H1 (cell line): ENCODE measurements around the gene MAP2K1.

Experiments used
- ASH2L ChIP-seq: fragments of 200-600, 300-600 bp; sonication (generic); IDR thresholded peaks from one replicate; pipeline ENCODE4 v1.7.1; 2017; ENCODE audit warnings: low read length
- EGR1 ChIP-seq: IDR thresholded peaks from 2 replicates; pipeline ENCODE4 v1.6.1; 2011; ENCODE audit warnings: low read depth, low read length, borderline replicate concordance
- EP300 ChIP-seq, 2 experiments: IDR thresholded peaks; 1 replicate in 1 of 2; 2 replicates in 1 of 2; pipeline ENCODE4 v1.6.1; 2011 to 2012; ENCODE audit warnings: low read depth in 2 of 2, low read length in 2 of 2, mild to moderate bottlenecking in 2 of 2, borderline replicate concordance in 1 of 2, inconsistent platforms in 1 of 2, moderate library complexity in 1 of 2
- EZH2 ChIP-seq: fragments of 200-600 bp; sonication (generic); IDR thresholded peaks from 2 replicates; pipeline ENCODE4 v1.7.1; 2012; ENCODE audit warnings: low read depth, mild to moderate bottlenecking, moderate library complexity, low read length, inconsistent platforms; ENCODE audit not compliant: severe bottlenecking
- JUN ChIP-seq: IDR thresholded peaks from 2 replicates; pipeline ENCODE4 v1.6.1; 2011; ENCODE audit warnings: low read depth, mild to moderate bottlenecking, improper control_type of control experiment, low read length
- KDM5A ChIP-seq: fragments of 200-600 bp; IDR thresholded peaks from 2 replicates; pipeline ENCODE4 v1.7.1; 2012; ENCODE audit warnings: mild to moderate bottlenecking, low read length, inconsistent platforms, mixed read lengths
- NANOG ChIP-seq: IDR thresholded peaks from 2 replicates; pipeline ENCODE4 v1.6.1; 2011; ENCODE audit warnings: low read length, low read depth, mild to moderate bottlenecking, inconsistent platforms; ENCODE audit not compliant: insufficient read depth, poor library complexity, severe bottlenecking
- POLR2A ChIP-seq, 2 experiments: IDR thresholded peaks; 1 replicate in 1 of 2; 2 replicates in 1 of 2; pipeline ENCODE4 v1.6.1; 2011; ENCODE audit warnings: low read depth in 2 of 2, low read length in 2 of 2, mild to moderate bottlenecking in 2 of 2; ENCODE audit errors: control extremely low read depth in 1 of 2
- POLR2AphosphoS5 ChIP-seq: IDR thresholded peaks from 2 replicates; pipeline ENCODE4 v1.6.1; 2011; ENCODE audit warnings: low read depth, low read length
- RFX5 ChIP-seq: IDR thresholded peaks from 2 replicates; pipeline ENCODE4 v1.6.1; 2011; ENCODE audit warnings: low read depth, low read length, improper control_type of control experiment, borderline replicate concordance
- TEAD4 ChIP-seq: IDR thresholded peaks from 2 replicates; pipeline ENCODE4 v1.6.1; 2012; ENCODE audit warnings: low read depth, low read length, inconsistent platforms, mixed read lengths
- TF ChIP-seq, protein P1 (sequence below), 3 experiments: IDR thresholded peaks; 1 replicate in 2 of 3; 2 replicates in 1 of 3; pipeline versions ENCODE4 v1.5.1 to v1.6.1; 2011; ENCODE audit warnings: low read length in 3 of 3, mild to moderate bottlenecking in 3 of 3, inconsistent platforms in 2 of 3, low read depth in 1 of 3, moderate library complexity in 1 of 3; ENCODE audit not compliant: insufficient read depth in 1 of 3; ENCODE audit errors: control extremely low read depth in 1 of 3

DNA sequence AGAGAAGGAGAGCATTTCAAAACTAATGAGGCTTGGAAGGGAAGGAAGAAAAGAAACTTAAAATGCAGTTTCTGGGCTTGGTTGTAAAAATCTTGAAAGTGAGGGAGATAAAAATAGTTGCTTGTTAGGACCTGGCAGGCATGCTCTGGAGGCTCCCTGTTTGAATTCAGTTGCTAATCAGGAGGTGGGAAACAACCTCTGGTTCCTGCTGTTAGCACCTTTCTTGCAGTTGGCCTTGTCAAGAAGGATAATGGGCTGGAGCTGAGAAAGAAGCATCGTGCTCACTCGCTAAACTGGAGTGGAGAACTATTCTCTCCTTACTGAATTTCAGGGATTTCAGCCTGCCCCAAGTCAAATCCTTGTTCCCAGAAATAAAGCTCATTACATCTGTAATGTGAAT lies 87.4 kb downstream of the MAP2K1 start:
- no peak for TF ChIP-seq RFX5
- no peak for TF ChIP-seq EZH2
- no peak for TF ChIP-seq POLR2A (IDR thresholded peaks at IDR 0.05; ENCODE audit: control extremely low read depth in 1 of 2, low read depth in 2 of 2, low read length in 2 of 2)
- no peak for TF ChIP-seq KDM5A
- no peak for TF ChIP-seq TEAD4
- 0 out of 2 replicates have a peak, but pooled peaks have one; percentile 3 for TF ChIP-seq EGR1
- TF ChIP-seq, protein P1, sequence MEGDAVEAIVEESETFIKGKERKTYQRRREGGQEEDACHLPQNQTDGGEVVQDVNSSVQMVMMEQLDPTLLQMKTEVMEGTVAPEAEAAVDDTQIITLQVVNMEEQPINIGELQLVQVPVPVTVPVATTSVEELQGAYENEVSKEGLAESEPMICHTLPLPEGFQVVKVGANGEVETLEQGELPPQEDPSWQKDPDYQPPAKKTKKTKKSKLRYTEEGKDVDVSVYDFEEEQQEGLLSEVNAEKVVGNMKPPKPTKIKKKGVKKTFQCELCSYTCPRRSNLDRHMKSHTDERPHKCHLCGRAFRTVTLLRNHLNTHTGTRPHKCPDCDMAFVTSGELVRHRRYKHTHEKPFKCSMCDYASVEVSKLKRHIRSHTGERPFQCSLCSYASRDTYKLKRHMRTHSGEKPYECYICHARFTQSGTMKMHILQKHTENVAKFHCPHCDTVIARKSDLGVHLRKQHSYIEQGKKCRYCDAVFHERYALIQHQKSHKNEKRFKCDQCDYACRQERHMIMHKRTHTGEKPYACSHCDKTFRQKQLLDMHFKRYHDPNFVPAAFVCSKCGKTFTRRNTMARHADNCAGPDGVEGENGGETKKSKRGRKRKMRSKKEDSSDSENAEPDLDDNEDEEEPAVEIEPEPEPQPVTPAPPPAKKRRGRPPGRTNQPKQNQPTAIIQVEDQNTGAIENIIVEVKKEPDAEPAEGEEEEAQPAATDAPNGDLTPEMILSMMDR (IDR thresholded peaks at IDR 0.05; ENCODE audit: control extremely low read depth in 1 of 3, insufficient read depth in 1 of 3, low read depth in 1 of 3, low read length in 3 of 3), result no peak
- TF ChIP-seq ASH2L, result no peak
- no peak for TF ChIP-seq JUN
- no peak for TF ChIP-seq POLR2AphosphoS5
- TF ChIP-seq NANOG, result no peak
- TF ChIP-seq EP300 (IDR thresholded peaks at IDR 0.05; ENCODE audit: borderline replicate concordance in 1 of 2, low read depth in 2 of 2, low read length in 2 of 2), result 0 out of 3 replicates have a peak, but pooled peaks of 1 of the 2 experiments have one; percentile 16
